ENCODE results near the gene DNMT3B. TPM values are rescaled to one million over a fixed set of nuclear protein-coding genes. Genes with fewer than 3 reads are reported as not detected.

DNMT3B gene
- total RNA-seq, 2 experiments from 2014 or later, result 9.0 to 10.0 TPM

GRCh38 chr20:32780278-32780677 lies 18.1 kb downstream of the DNMT3B start:
- ChIA-PET POLR2A (no interaction called here), CTCF (interaction anchor here (0.6 to 7.7 kb wide), 3 partner anchors 12 to 106 kb away, joined by 3 to 370 read pairs (median 3); partner anchors contain the start of genes C20orf203 and COMMD7)
- H3K27me3 Mint-ChIP-seq (ENCODE audit: low read depth), result no peaks in the 10 kb centered on the region
- DNase-seq (no peak), ATAC-seq (no peak)
- H3K4me1 Mint-ChIP-seq (ENCODE audit: low read depth), result peaks cover 28% of the 10 kb centered on the region
- H3K36me3 Mint-ChIP-seq (ENCODE audit: low read depth), result peaks cover 1% of the 10 kb centered on the region
- no peak overlapping the region for H3K4me3 Mint-ChIP-seq
- no peaks in the 10 kb centered on the region for H3K9me3 Mint-ChIP-seq (ENCODE audit: insufficient read depth)
- no peak overlapping the region for H3K27ac Mint-ChIP-seq

- ChIA-PET CTCF (interaction anchor here (0.6 to 7.7 kb wide), 3 partner anchors 13 to 106 kb away, joined by 3 to 370 read pairs (median 3); partner anchors contain the start of genes C20orf203 and COMMD7), POLR2A (no interaction called here)
- DNase-seq, result no peak
- H3K4me1 Mint-ChIP-seq (ENCODE audit: low read depth), result peaks cover 22% of the 10 kb centered on the region
- H3K27me3 Mint-ChIP-seq (ENCODE audit: low read depth), result no peaks in the 10 kb centered on the region
- H3K4me3 Mint-ChIP-seq, result no peak overlapping the region
- peaks cover 2% of the 10 kb centered on the region for H3K36me3 Mint-ChIP-seq (ENCODE audit: low read depth)
- ATAC-seq, result no peak
- no peaks in the 10 kb centered on the region for H3K9me3 Mint-ChIP-seq (ENCODE audit: insufficient read depth)
- no peak overlapping the region for H3K27ac Mint-ChIP-seq
Measured at GRCh38 chr20:32780749-32781655, 18.8 kb downstream of the DNMT3B start.

GRCh38 chr20:32784369-32785080 lies 22.3 kb downstream of the DNMT3B start:
- no peak for ATAC-seq
- no peaks in the 10 kb centered on the region for H3K9me3 Mint-ChIP-seq (ENCODE audit: insufficient read depth)
- H3K4me1 Mint-ChIP-seq (ENCODE audit: low read depth), result no peaks in the 10 kb centered on the region
- ChIA-PET CTCF (interaction anchor here (2.6 kb wide), 1 partner anchor 111 kb away, joined by 14 read pairs; the partner anchor contains the start of gene C20orf203), POLR2A (no interaction called here)
- H3K27me3 Mint-ChIP-seq (ENCODE audit: low read depth), result no peaks in the 10 kb centered on the region
- no peak overlapping the region for H3K4me3 Mint-ChIP-seq
- H3K27ac Mint-ChIP-seq, result no peak overlapping the region
- no peak for DNase-seq
- H3K36me3 Mint-ChIP-seq (ENCODE audit: low read depth), result peaks cover 7% of the 10 kb centered on the region

- H3K4me3 Mint-ChIP-seq, result no peak overlapping the region
- H3K36me3 Mint-ChIP-seq (ENCODE audit: low read depth), result peaks cover 7% of the 10 kb centered on the region
- no peaks in the 10 kb centered on the region for H3K27me3 Mint-ChIP-seq (ENCODE audit: low read depth)
- H3K27ac Mint-ChIP-seq, result no peak overlapping the region
- ChIA-PET POLR2A (interaction anchor here (0.6 kb wide), 1 partner anchor 124 kb away, joined by 4 read pairs; no protein-coding TSS in a partner anchor), CTCF (interaction anchor here (0.6 kb wide), 1 partner anchor 9 kb away, joined by 3 read pairs; no protein-coding TSS in a partner anchor)
- ATAC-seq (no peak), DNase-seq (no peak)
- H3K9me3 Mint-ChIP-seq (ENCODE audit: insufficient read depth), result no peaks in the 10 kb centered on the region
- H3K4me1 Mint-ChIP-seq (ENCODE audit: low read depth), result no peaks in the 10 kb centered on the region
Measured at GRCh38 chr20:32786059-32786760, 24.0 kb downstream of the DNMT3B start.

GRCh38 chr20:32787168-32787567 lies 25.0 kb downstream of the DNMT3B start:
- POLR2A ChIA-PET, result interaction anchor here (0.6 kb wide), 1 partner anchor 125 kb away, joined by 4 read pairs; no protein-coding TSS in a partner anchor
- peaks cover 1% of the 10 kb centered on the region for H3K4me1 Mint-ChIP-seq (ENCODE audit: low read depth)
- no peaks in the 10 kb centered on the region for H3K9me3 Mint-ChIP-seq (ENCODE audit: insufficient read depth)
- no peak overlapping the region for H3K4me3 Mint-ChIP-seq
- DNase-seq (no peak), ATAC-seq (no peak)
- no peak overlapping the region for H3K27ac Mint-ChIP-seq
- CTCF ChIA-PET, result no interaction called here
- peaks cover 7% of the 10 kb centered on the region for H3K36me3 Mint-ChIP-seq (ENCODE audit: low read depth)
- H3K27me3 Mint-ChIP-seq (ENCODE audit: low read depth), result no peaks in the 10 kb centered on the region

GRCh38 chr20:32789896-32790750 lies 27.9 kb downstream of the DNMT3B start:
- Mint-ChIP-seq H3K27me3 (ENCODE audit: low read depth) (no peaks in the 10 kb centered on the region), H3K4me1 (ENCODE audit: low read depth) (peaks cover 24% of the 10 kb centered on the region), H3K4me3 (no peak overlapping the region), H3K27ac (no peak overlapping the region), H3K9me3 (ENCODE audit: insufficient read depth) (no peaks in the 10 kb centered on the region), H3K36me3 (ENCODE audit: low read depth) (peaks cover 8% of the 10 kb centered on the region)
- CTCF ChIA-PET, result interaction anchor here (0.6 to 3.1 kb wide), 24 partner anchors 11 to 503 kb away, joined by 3 to 27 read pairs (median 4); partner anchors contain the start of genes C20orf203 and EFCAB8
- DNase-seq, result peak; percentile 79
- POLR2A ChIA-PET, result interaction anchor here (0.6 to 1.3 kb wide), 2 partner anchors 40 to 409 kb away, joined by 3 to 4 read pairs; no protein-coding TSS in a partner anchor
- peak; percentile 80 for ATAC-seq

GRCh38 chr20:32790751-32791057 lies 28.5 kb downstream of the DNMT3B start:
- ATAC-seq (no peak), DNase-seq (no peak)
- CTCF ChIA-PET, result interaction anchor here (0.6 to 3.1 kb wide), 16 partner anchors 12 to 502 kb away, joined by 3 to 27 read pairs (median 6); partner anchors contain the start of genes C20orf203 and EFCAB8
- Mint-ChIP-seq H3K36me3 (ENCODE audit: low read depth) (peaks cover 10% of the 10 kb centered on the region), H3K4me1 (ENCODE audit: low read depth) (peaks cover 24% of the 10 kb centered on the region), H3K27me3 (ENCODE audit: low read depth) (no peaks in the 10 kb centered on the region), H3K9me3 (ENCODE audit: insufficient read depth) (no peaks in the 10 kb centered on the region), H3K4me3 (no peak overlapping the region), H3K27ac (no peak overlapping the region)
- POLR2A ChIA-PET, result interaction anchor here (0.6 to 1.3 kb wide), 2 partner anchors 39 to 409 kb away, joined by 3 to 4 read pairs; no protein-coding TSS in a partner anchor

- POLR2A ChIA-PET, result interaction anchor here (0.5 kb wide), 1 partner anchor 1312 kb away, joined by 3 read pairs; no protein-coding TSS in a partner anchor
Measured at GRCh38 chr20:32792316-32792715, 30.1 kb downstream of the DNMT3B start.

GRCh38 chr20:32792731-32793458 lies 30.7 kb downstream of the DNMT3B start:
- ATAC-seq, result no peak
- ChIA-PET POLR2A (no interaction called here), CTCF (interaction anchor here (1.0 to 2.1 kb wide), 8 partner anchors 15 to 303 kb away, joined by 3 to 14 read pairs (median 4); partner anchors contain the start of genes C20orf203 and MAPRE1)
- peaks cover 30% of the 10 kb centered on the region for H3K4me1 Mint-ChIP-seq (ENCODE audit: low read depth)
- H3K4me3 Mint-ChIP-seq, result no peak overlapping the region
- no peaks in the 10 kb centered on the region for H3K27me3 Mint-ChIP-seq (ENCODE audit: low read depth)
- no peak for DNase-seq
- H3K36me3 Mint-ChIP-seq (ENCODE audit: low read depth), result peaks cover 10% of the 10 kb centered on the region
- peak overlapping the region; percentile 73 for H3K27ac Mint-ChIP-seq
- no peaks in the 10 kb centered on the region for H3K9me3 Mint-ChIP-seq (ENCODE audit: insufficient read depth)

More at GRCh38 chr20:32792316-32792715, 30.1 kb downstream of the DNMT3B start:
- Mint-ChIP-seq H3K27me3 (ENCODE audit: low read depth) (no peaks in the 10 kb centered on the region), H3K4me3 (no peak overlapping the region), H3K4me1 (ENCODE audit: low read depth) (peaks cover 30% of the 10 kb centered on the region), H3K36me3 (ENCODE audit: low read depth) (peaks cover 10% of the 10 kb centered on the region), H3K9me3 (ENCODE audit: insufficient read depth) (no peaks in the 10 kb centered on the region), H3K27ac (no peak overlapping the region)
- DNase-seq, result no peak
- ATAC-seq, result no peak
- CTCF ChIA-PET, result interaction anchor here (1.0 to 2.1 kb wide), 8 partner anchors 14 to 304 kb away, joined by 3 to 14 read pairs (median 4); partner anchors contain the start of genes C20orf203 and MAPRE1

- Mint-ChIP-seq H3K4me3 (no peak overlapping the region), H3K27me3 (ENCODE audit: low read depth) (no peaks in the 10 kb centered on the region), H3K4me1 (ENCODE audit: low read depth) (peaks cover 30% of the 10 kb centered on the region), H3K36me3 (ENCODE audit: low read depth) (peaks cover 9% of the 10 kb centered on the region), H3K9me3 (ENCODE audit: insufficient read depth) (no peaks in the 10 kb centered on the region), H3K27ac (no peak overlapping the region)
- ChIA-PET POLR2A (no interaction called here), CTCF (interaction anchor here (0.7 to 4.2 kb wide), 5 partner anchors 18 to 284 kb away, joined by 3 to 22 read pairs (median 3); partner anchors contain the start of gene C20orf203)
- DNase-seq (no peak), ATAC-seq (no peak)
Measured at GRCh38 chr20:32796383-32796948, 34.3 kb downstream of the DNMT3B start.

All from activated CD8-positive, alpha-beta T cell treated with anti-CD3 and anti-CD28 coated beads, Interleukin-2, amount 10 ng/mL, durations not matched to agents 7 days and 5 days (primary cell).